K562 (cell line): ENCODE results near the gene MYCT1. TPM values are rescaled to one million over a fixed set of nuclear protein-coding genes. Genes with fewer than 3 reads are reported as not detected.

ENCODE experiments used
- ATAC-seq: fragments of 200-7000 bp; cut with Tn5 transposase; 3 replicates; pipeline ENCODE4 v1.9.1; 2020; ENCODE audit warnings: moderate library complexity
- BruUV-seq: library from RNA; stranded (reverse); fragments of 400-500 nt; replicated peaks from 2 replicates; lab custom pipeline; 2021; lab: Mats Ljungman, UMichigan
- CTCF ChIA-PET: fragments of 300-600 bp; formaldehyde crosslinking; extraction: SDS; loops from one replicate; lab custom pipeline; 2021; ENCODE audit warnings: low intra/inter-chr PET ratio; lab: Yijun Ruan, JAX
- POLR2A ChIA-PET: fragments of 300-600, 350-650 bp; sonication (Branson Sonifier 250); formaldehyde crosslinking; extraction: SDS; loops from one replicate; lab custom pipeline; 2021; ENCODE audit warnings: antibody characterized with exemption, inconsistent platforms; lab: Yijun Ruan, JAX
- DNase-seq, 4 experiments: peaks; one replicate each; pipeline versions ENCODE4 v3.0.0 to v3.0.0-alpha.2; 2011 to 2018; ENCODE audit warnings: low spot score in 3 of 4, mixed read lengths in 3 of 4; ENCODE audit errors: extremely low read depth in 1 of 4
- FAIRE-seq: peaks from 2 replicates; lab custom pipeline; 2011; peaks lifted over from hg19 to GRCh38; lab: Jason Lieb, UNC
- H2AFZ ChIP-seq: 2 replicates; pipeline ENCODE4 v1.6.0; 2011; ENCODE audit warnings: low read depth, low read length, control low read depth, inconsistent platforms
- H3K27ac ChIP-seq: fragments of 200-600 bp; 3 replicates; pipeline ENCODE4 v1.8.0; 2011; ENCODE audit warnings: low read depth, mild to moderate bottlenecking, control low read depth, inconsistent platforms, low read length, moderate library complexity, mixed read lengths; ENCODE audit errors: extremely low read depth
- H3K27me3 ChIP-seq, 2 experiments: fragments of 300-600 bp in 1 of 2; 2 replicates in 1 of 2; 3 replicates in 1 of 2; pipeline versions ENCODE4 v1.6.0 to v1.8.0; 2011; ENCODE audit warnings: inconsistent platforms in 2 of 2, low read length in 2 of 2, mild to moderate bottlenecking in 1 of 2, mixed read lengths in 1 of 2, moderate library complexity in 1 of 2; ENCODE audit not compliant: control insufficient read depth in 2 of 2, insufficient read depth in 2 of 2
- H3K36me3 ChIP-seq: fragments of 300-600 bp; 3 replicates; pipeline ENCODE4 v1.8.0; 2011; ENCODE audit warnings: mild to moderate bottlenecking, low read length, inconsistent platforms; ENCODE audit not compliant: control insufficient read depth, insufficient read depth
- H3K4me1 ChIP-seq, 2 experiments: fragments of 200-600 bp in 1 of 2; replicated peaks in 1 of 2; 2 replicates in 1 of 2; 3 replicates in 1 of 2; pipeline versions ENCODE4 v1.5.1 to v1.8.0; 2011; ENCODE audit warnings: inconsistent platforms in 2 of 2, low read length in 2 of 2, mild to moderate bottlenecking in 1 of 2, mixed read lengths in 1 of 2, moderate library complexity in 1 of 2; ENCODE audit not compliant: control insufficient read depth in 2 of 2, insufficient read depth in 2 of 2
- H3K4me2 ChIP-seq: 2 replicates; pipeline ENCODE4 v1.6.1; 2011; ENCODE audit warnings: low read length, control low read depth, inconsistent platforms, mixed read lengths; ENCODE audit not compliant: insufficient read depth
- H3K4me3 ChIP-seq: fragments of 200-600 bp; sonication (generic), shearing (Covaris generic); 2 replicates; pipeline ENCODE4 v1.5.1; 2016; ENCODE audit warnings: control low read depth, inconsistent platforms
- H3K79me2 ChIP-seq: fragments of 200-600 bp; 3 replicates; pipeline ENCODE4 v1.8.0; 2011; ENCODE audit warnings: low read length, inconsistent platforms; ENCODE audit not compliant: control insufficient read depth, insufficient read depth
- H3K9ac ChIP-seq, 2 experiments: 2 replicates each; pipeline versions ENCODE4 v1.6.0 to v1.6.1; 2011; ENCODE audit warnings: low read depth in 2 of 2, low read length in 2 of 2, control low read depth in 1 of 2, inconsistent platforms in 1 of 2, mild to moderate bottlenecking in 1 of 2, mixed read lengths in 1 of 2; ENCODE audit not compliant: insufficient read depth in 1 of 2
- H3K9me1 ChIP-seq: one replicate; pipeline ENCODE4 v1.6.0; 2011; ENCODE audit warnings: inconsistent platforms, mild to moderate bottlenecking, low read length, moderate library complexity; ENCODE audit not compliant: control insufficient read depth, insufficient read depth
- H3K9me3 ChIP-seq: replicated peaks from 2 replicates; pipeline ENCODE4 v1.5.1; 2011; ENCODE audit warnings: low read depth, low read length, inconsistent platforms; ENCODE audit not compliant: control insufficient read depth, insufficient read depth
- H4K20me1 ChIP-seq: replicated peaks from 2 replicates; pipeline ENCODE4 v1.6.1; 2011; ENCODE audit warnings: low read length, inconsistent platforms, mixed read lengths; ENCODE audit not compliant: control insufficient read depth, insufficient read depth
- CHD4 ChIP-seq: fragments of 200-600 bp; sonication (generic); IDR thresholded peaks from 3 replicates; pipeline ENCODE4 v1.6.1; 2012; ENCODE audit warnings: low read depth, mild to moderate bottlenecking, mixed read lengths, low read length, inconsistent platforms; ENCODE audit not compliant: insufficient read depth, insufficient replicate concordance, poor library complexity, severe bottlenecking
- DACH1 ChIP-seq: fragments of 450-650 bp; IDR thresholded peaks from 2 replicates; pipeline ENCODE4 v1.6.1; 2018; ENCODE audit not compliant: partially characterized antibody
- NFIX ChIP-seq: fragments of 250-450 bp; sonication (Bioruptor Pico); IDR thresholded peaks from 2 replicates; pipeline ENCODE4 v1.4.0; 2020; ENCODE audit warnings: low read depth, mild to moderate bottlenecking, moderate library complexity
- SMAD3 ChIP-seq: fragments of 450-650 bp; formaldehyde crosslinking; conservative IDR thresholded peaks from 2 replicates; pipeline ENCODE4 v1.4.0; 2020; ENCODE audit warnings: mild to moderate bottlenecking
- TAL1 ChIP-seq: fragments of 450-650 bp; IDR thresholded peaks from 2 replicates; pipeline ENCODE4 v1.6.1; 2016; ENCODE audit warnings: mild to moderate bottlenecking
- ZNF253 ChIP-seq: fragments of 250-450 bp; sonication (Bioruptor Pico); conservative IDR thresholded peaks from 2 replicates; pipeline ENCODE4 v1.6.1; 2021; ENCODE audit warnings: mild to moderate bottlenecking
- WGBS: fragments of 100-300 bp; shearing (Covaris generic); methylation state at CpG from one replicate; pipeline ENCODE4 v1.1.6; 2016; ENCODE audit warnings: low coverage, mixed read lengths; ENCODE audit not compliant: insufficient coverage; ENCODE audit errors: missing lambda C conversion rate; 5-methylcytosine and 5-hydroxymethylcytosine counted together
- in situ Hi-C: fragments of 300-500 bp; cut with MboI; formaldehyde crosslinking; loops from 4 replicates; pipeline ENCODE4 v1.15.0; 2018; ENCODE audit warnings: inconsistent platforms, mixed read lengths
- intact Hi-C: fragments of 100-400 bp; cut with micrococcal nuclease; formaldehyde crosslinking; loops from 2 replicates; pipeline ENCODE4 v1.14.2; 2022
- polyA plus RNA-seq, 8 experiments: library from polyadenylated mRNA; depleted of rRNA in 4 of 8; stranded (reverse) in 5 of 8; unstranded in 3 of 8; fragments of >200 nt; fragmentation: Nextera tagmentation in 2 of 8; fragmentation: Illumina TruSeq in 1 of 8; extraction: Ambion mirVana in 2 of 8; extraction: Trizol in 1 of 8; gene quantifications; 2 replicates each; pipeline versions ENCODE4 v1.2.1 to v1.2.3, GENCODE V29; 2011 to 2014; ENCODE audit warnings: inconsistent platforms in 1 of 8, missing spikeins in 1 of 8
- total RNA-seq, 7 experiments: library from RNA; depleted of rRNA in 6 of 7; stranded (reverse); fragments of >200 nt in 6 of 7; fragmentation: Illumina TruSeq in 2 of 7; extraction: Trizol in 2 of 7; gene quantifications; 2 replicates each; pipeline versions ENCODE4 v1.2.1 to v1.2.3, GENCODE V29; 2011 to 2021; ENCODE audit warnings: low replicate concordance in 1 of 7
- TF ChIP-seq, protein P1 (sequence below): sonication (generic); formaldehyde crosslinking; IDR thresholded peaks from 2 replicates; pipeline ENCODE4 v1.8.0; 2023; ENCODE audit warnings: mild to moderate bottlenecking, missing genetic modification reagents

MYCT1 gene
- total and polyA plus RNA-seq, 9 of the 15 experiments (the other 6 are each of a cell fraction or from before 2014, with no cell fraction given) = 0.04 to 0.28 (median 0.08) TPM; not detected in 2

DNA sequence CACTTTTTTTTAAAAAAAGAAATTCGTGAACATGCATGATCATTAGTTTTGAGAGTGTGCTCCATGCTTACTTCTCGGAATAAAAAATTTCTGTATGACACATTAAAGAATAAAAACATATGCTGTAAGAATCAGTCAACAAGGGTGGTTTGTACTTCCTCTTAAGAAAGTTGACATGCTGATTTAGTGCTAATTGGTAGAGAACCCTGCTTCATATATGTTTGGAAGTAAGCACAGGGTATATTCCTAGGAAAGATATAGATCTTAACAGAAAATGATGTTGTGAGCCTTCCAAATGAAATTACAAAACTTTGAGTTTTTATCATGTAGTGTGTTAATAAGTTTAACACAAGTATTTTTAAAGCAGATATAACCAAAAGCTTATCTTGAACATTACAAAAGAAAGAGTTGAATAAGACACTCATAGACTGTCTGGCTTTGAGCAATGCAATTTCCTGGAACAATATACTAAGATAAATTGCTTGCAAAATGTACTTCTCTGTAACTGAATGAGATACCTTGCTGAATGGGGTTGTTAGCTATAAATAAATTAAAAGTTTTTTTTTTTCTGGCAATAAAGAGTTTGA is 39.1 kb downstream of the MYCT1 start:
- H3K9ac ChIP-seq = no peak overlapping the region
- no peaks in the 10 kb centered on the region for H4K20me1 ChIP-seq
- intact Hi-C loops (no loop called here), in situ Hi-C loops (no loop called here)
- BruUV-seq = no TSS peak
- no peak overlapping the region for H3K27ac ChIP-seq
- no peak for DNase-seq
- no peak for ATAC-seq
- H3K27me3 ChIP-seq = no peaks in the 10 kb centered on the region
- no peak for FAIRE-seq
- no peak overlapping the region for H2AFZ ChIP-seq
- ChIA-PET POLR2A (no interaction called here), CTCF (no interaction called here)
- H3K4me3 ChIP-seq = no peak overlapping the region
- H3K4me1 ChIP-seq = no peaks in the 10 kb centered on the region
- WGBS = 0% methylated on average over 2 of the region's 2 CpGs
- H3K79me2 ChIP-seq = no peaks in the 10 kb centered on the region
- TF ChIP-seq CHD4 (no peak), DACH1 (no peak), SMAD3 (no peak), NFIX (no peak), TAL1 (no peak), ZNF253 (CRISPR knock-in tag) (no peak)
- TF ChIP-seq, protein P1, sequence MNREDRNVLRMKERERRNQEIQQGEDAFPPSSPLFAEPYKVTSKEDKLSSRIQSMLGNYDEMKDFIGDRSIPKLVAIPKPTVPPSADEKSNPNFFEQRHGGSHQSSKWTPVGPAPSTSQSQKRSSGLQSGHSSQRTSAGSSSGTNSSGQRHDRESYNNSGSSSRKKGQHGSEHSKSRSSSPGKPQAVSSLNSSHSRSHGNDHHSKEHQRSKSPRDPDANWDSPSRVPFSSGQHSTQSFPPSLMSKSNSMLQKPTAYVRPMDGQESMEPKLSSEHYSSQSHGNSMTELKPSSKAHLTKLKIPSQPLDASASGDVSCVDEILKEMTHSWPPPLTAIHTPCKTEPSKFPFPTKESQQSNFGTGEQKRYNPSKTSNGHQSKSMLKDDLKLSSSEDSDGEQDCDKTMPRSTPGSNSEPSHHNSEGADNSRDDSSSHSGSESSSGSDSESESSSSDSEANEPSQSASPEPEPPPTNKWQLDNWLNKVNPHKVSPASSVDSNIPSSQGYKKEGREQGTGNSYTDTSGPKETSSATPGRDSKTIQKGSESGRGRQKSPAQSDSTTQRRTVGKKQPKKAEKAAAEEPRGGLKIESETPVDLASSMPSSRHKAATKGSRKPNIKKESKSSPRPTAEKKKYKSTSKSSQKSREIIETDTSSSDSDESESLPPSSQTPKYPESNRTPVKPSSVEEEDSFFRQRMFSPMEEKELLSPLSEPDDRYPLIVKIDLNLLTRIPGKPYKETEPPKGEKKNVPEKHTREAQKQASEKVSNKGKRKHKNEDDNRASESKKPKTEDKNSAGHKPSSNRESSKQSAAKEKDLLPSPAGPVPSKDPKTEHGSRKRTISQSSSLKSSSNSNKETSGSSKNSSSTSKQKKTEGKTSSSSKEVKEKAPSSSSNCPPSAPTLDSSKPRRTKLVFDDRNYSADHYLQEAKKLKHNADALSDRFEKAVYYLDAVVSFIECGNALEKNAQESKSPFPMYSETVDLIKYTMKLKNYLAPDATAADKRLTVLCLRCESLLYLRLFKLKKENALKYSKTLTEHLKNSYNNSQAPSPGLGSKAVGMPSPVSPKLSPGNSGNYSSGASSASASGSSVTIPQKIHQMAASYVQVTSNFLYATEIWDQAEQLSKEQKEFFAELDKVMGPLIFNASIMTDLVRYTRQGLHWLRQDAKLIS (CRISPR knock-in tag) = no peak
- no peaks in the 10 kb centered on the region for H3K36me3 ChIP-seq
- no peak overlapping the region for H3K4me2 ChIP-seq
- no peaks in the 10 kb centered on the region for H3K9me3 ChIP-seq
- H3K9me1 ChIP-seq = no peaks in the 10 kb centered on the region
